ENCODE data around the gene CHST7.
A peak's percentile ranks its signal among the peaks of the same experiment; 100 is the strongest.
"Not testable (repeated sequence)": the region's sequence is repeated elsewhere in the genome, so short reads cannot be mapped to it uniquely, and the experiment has no call there.

The CHST7 gene, protein sequence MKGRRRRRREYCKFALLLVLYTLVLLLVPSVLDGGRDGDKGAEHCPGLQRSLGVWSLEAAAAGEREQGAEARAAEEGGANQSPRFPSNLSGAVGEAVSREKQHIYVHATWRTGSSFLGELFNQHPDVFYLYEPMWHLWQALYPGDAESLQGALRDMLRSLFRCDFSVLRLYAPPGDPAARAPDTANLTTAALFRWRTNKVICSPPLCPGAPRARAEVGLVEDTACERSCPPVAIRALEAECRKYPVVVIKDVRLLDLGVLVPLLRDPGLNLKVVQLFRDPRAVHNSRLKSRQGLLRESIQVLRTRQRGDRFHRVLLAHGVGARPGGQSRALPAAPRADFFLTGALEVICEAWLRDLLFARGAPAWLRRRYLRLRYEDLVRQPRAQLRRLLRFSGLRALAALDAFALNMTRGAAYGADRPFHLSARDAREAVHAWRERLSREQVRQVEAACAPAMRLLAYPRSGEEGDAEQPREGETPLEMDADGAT

DNA sequence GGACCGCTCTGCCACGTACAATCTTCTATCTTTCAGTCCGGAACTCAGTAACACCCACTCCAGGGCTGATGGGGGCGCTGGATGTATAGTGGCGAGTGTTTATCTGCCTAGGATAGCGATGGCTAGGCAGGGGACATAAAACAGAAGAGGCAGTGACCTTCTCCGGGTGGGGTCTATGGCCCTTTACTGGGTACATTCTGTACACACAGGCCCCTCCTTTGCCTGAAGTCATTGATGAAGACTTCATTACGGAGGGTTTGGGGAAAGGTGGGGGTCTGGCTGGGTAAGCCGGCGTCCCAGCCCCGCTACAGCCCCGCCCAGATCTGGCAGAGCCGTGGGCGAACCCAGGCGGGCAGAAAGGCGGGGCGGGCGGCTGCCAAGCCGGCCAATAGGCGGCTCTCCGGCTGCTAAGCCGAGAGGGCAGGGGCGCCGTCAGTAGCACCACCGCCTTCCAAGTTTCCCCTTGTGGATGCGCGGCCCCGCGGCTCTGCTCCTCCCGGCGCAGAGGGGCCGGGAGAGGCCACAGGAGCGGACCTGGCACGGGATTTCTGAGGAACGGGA is at the start of gene CHST7:
TSS of gene CHST7 (plus strand) at position 435 of the 561 bp plus-strand sequence. CDS start 167 bp downstream, outside the sequence.
- ATAC-seq (replicated peaks) (peak; percentile 53 to 71), DNase-seq (peak; percentile 29)
- Mint-ChIP-seq H3K4me3 (peak within 1 kb of the TSS; percentile 79 to 88), H3K9me3 (no peaks in the 10 kb centered on the region), H3K36me3 (peaks cover 0 to 4% of the 10 kb centered on the region in 2 donors), H3K4me1 (peaks cover 29 to 57% of the 10 kb centered on the region in 2 donors), H3K27ac (peak within 1 kb of the TSS; percentile 89), H3K27me3 (peaks cover 0 to 7% of the 10 kb centered on the region in 2 donors)

DNA sequence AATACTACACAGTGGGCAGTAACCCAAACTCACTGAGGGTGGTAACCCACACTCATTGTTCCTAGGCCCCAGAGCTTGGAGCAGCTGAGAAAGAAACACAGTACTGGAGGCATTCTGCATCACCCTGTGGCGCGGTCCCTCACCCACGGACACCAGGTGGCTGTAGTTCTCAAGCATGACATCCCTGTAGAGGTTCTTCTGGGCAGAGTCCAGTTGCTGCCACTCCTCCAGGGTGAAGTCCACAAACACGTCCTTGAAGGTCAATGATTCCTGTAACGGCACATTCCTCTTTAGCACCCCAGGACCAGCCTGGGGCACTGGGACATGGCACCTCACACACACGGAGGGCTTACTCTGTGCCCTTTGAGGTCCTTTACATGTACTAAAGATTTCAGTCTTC is 44.9 kb upstream of the CHST7 start:
- not testable (repeated sequence) for H3K4me1 Mint-ChIP-seq; DNase-seq; ATAC-seq (replicated peaks); H3K27ac Mint-ChIP-seq; H3K27me3 Mint-ChIP-seq; H3K36me3 Mint-ChIP-seq; H3K4me3 Mint-ChIP-seq; H3K9me3 Mint-ChIP-seq

DNA sequence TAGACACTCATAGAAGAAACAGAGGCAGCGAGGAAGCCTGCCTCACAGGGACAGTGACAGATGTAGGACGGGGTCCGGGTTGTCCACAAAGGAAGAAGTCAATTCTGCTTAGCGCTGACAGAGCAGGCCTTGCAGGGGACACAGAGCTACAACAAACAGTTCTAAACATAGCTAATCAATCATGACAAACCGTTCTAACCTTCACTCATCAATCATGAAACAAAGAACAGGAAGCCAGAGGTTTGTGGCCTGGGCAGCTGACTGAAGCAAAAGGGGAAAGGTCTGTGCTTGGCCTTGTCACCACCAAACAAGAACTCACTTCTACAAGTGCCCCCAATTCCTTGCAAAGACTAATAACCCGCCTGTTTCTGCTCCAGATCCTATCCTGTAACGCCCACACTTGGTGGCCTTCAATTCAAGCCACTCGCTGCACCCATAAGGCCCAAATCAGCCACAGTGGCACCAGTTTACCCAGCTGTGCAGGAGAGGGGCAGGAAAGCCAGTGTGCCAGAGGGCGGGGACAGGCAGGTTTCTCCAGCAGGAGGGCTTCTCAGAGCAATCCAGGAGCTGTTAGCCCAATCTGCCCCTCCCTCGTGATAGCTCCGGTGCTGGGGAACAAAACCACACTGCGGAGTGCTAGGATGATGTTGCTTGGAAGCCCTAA is 43.7 kb upstream of the CHST7 start:
- H3K9me3 Mint-ChIP-seq, H3K27me3 Mint-ChIP-seq, H3K4me3 Mint-ChIP-seq, H3K4me1 Mint-ChIP-seq, H3K36me3 Mint-ChIP-seq, DNase-seq, H3K27ac Mint-ChIP-seq: not testable (repeated sequence)
- peak; percentile 65 to 66 for ATAC-seq (replicated peaks)

DNA sequence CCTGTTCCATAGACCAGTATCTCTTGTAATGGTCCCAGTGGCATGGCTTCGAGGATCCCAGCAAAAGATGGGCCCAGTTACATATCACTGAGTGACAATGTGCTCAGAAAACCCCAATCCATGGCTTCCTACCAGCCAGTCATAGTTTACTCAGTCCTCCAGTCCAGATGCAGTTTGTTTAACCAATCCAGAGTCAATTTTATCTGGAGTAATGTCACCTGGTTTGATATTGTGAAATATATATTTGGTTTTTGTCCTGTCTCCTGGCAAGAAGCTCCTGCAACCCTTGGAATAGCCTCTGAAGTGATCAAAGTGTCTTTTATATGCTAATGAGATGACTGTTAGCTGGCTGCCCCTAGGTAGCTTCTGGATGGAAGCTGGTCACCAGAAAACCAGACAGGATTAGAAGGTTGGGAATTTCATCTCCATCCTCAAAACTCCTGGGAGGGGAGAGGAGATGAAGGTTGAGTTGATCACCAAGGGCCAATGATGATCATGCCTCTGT is 43.1 kb upstream of the CHST7 start:
- not testable (repeated sequence) for H3K4me1 Mint-ChIP-seq; DNase-seq; H3K27me3 Mint-ChIP-seq; H3K27ac Mint-ChIP-seq; H3K9me3 Mint-ChIP-seq; ATAC-seq (replicated peaks); H3K4me3 Mint-ChIP-seq; H3K36me3 Mint-ChIP-seq

DNA sequence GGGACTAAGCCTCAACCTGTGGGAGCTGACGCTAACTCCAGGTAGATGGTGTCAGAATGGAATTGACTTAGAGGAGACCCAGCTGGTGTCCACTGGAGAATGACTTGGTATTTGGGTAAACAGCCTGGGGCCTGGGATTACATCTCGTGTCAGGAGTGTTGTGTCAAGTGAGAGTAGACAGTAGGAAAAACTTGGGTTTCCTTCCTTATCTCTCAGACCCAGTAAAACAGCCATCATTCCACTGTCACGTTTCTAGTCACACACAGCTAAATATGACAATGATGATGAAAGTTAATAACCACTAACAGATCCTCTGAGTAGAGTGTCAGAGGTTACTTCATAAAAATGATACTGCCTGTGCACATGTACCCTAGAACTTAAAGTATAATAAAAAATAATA is 42.1 kb upstream of the CHST7 start:
- peaks cover 4 to 6% of the 10 kb centered on the region in 2 donors for H3K4me1 Mint-ChIP-seq
- H3K9me3 Mint-ChIP-seq, result no peaks in the 10 kb centered on the region
- no peak overlapping the region for H3K27ac Mint-ChIP-seq
- H3K4me3 Mint-ChIP-seq, result no peak overlapping the region
- ATAC-seq (replicated peaks) (no peak), DNase-seq (no peak)
- no peaks in the 10 kb centered on the region for H3K36me3 Mint-ChIP-seq
- H3K27me3 Mint-ChIP-seq, result no peaks in the 10 kb centered on the region

DNA sequence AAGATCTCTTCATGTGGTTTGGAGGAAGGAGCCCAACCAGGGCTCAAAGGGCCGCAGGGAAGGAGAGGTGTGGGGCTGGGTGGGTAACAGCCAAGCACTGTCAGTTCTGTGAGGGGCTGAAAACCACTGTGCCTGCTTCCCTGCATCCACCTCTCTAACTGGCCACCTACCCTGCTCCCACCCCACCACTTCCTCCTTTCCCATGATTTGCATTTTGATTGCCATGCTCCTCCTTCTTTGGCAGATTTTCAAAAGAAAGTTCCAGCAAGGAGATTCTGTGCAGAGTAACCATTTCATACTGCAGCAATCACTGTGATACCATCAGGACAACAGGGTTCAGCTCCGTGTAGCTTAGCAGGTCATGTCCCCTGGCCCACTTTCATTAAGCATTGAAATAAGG is 30.1 kb upstream of the CHST7 start:
- H3K27me3 Mint-ChIP-seq, result peaks cover 0 to under 1% of the 10 kb centered on the region in 2 donors
- no peaks in the 10 kb centered on the region for H3K9me3 Mint-ChIP-seq
- H3K4me3 Mint-ChIP-seq, result no peak overlapping the region

DNA sequence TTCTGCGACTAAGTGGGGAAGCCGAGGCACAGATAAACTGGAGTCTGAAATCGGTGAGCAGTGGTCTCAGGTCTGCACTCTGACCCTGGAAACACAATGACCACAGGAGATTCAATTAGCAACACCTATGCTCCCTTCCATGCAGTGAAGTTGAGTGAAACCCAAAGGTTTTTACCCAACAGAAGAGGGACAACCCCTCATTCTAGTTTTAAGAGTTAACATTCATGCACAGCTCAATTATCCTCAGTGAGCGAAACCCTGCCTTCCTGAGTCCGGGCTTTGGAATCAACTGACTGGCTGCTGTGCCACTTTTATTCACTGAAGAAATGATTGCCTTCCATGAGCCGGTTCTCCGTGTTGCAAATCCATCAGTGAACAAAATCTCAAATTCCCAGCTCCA is 29.0 kb upstream of the CHST7 start:
- DNase-seq, H3K27me3 Mint-ChIP-seq, H3K9me3 Mint-ChIP-seq: not testable (repeated sequence)
- H3K27ac Mint-ChIP-seq, result peak overlapping the region; percentile 98
- peaks cover 13 to 23% of the 10 kb centered on the region in 2 donors for H3K4me1 Mint-ChIP-seq
- peak overlapping the region; percentile 96 to 100 for H3K4me3 Mint-ChIP-seq
- ATAC-seq (replicated peaks), result peak; percentile 52 to 56
- H3K36me3 Mint-ChIP-seq, result peaks cover 3 to 10% of the 10 kb centered on the region in 2 donors

More for the DNA sequence above, 30.1 kb upstream of the CHST7 start:
- Mint-ChIP-seq H3K27ac (no peak overlapping the region), H3K4me1 (peaks cover 12 to 23% of the 10 kb centered on the region in 2 donors), H3K36me3 (peaks cover 0 to 4% of the 10 kb centered on the region in 2 donors)
- DNase-seq (no peak), ATAC-seq (replicated peaks) (no peak)

DNA sequence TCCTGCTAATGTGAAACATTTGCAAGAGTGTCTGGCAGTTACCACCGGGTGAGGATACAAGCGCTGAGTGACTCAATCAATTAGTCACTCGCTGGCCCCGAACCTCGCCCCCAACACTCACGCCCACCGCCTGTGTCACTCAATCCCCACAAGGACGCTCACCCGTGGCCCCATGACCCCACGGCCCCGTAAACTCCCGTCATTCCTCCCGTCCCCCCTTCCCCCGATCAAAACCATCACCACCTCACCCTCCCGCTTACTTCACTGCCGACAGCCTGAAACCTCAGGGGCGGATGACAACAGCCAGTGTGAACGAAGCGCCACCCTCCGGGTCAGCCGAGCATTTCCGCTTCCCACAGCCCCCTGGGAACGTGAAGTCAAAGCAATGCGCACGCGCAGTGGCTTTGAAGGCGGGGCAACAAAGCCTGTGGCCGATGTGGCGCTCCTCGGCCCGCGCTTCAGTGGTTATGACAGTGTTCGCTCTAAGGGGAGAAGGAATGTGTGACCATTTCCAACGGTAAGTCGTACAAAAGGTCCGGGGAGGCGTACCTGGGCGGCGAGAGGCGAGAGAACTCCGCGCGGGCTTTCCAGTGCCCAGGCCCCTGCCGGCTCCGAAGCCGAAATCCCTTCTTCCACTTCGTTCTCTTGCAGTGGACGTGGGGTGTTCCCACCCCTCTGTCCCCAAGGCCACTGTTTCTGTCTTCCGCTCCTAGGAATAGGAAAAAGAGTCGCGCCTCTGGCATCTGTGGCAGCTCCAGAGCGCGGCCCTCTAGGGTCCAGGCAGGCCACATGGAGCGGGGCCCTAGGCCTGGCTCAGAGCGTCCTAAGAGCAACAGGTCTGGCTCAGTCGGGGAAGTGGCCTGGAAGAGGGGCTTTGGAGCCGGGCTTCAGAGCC is 28.2 kb upstream of the CHST7 start, which contains the start of gene ZNF674:
TSS of gene ZNF674 (minus strand) at position 311 of the 895 bp plus-strand sequence. CDS start 3,334 bp downstream, outside the sequence.
- DNase-seq (peak; percentile 90), ATAC-seq (replicated peaks) (peak; percentile 85 to 89)
- Mint-ChIP-seq H3K4me1 (peaks cover 13 to 23% of the 10 kb centered on the region in 2 donors), H3K36me3 (peaks cover 4 to 8% of the 10 kb centered on the region in 2 donors), H3K4me3 (peak within 1 kb of the TSS; percentile 96 to 100), H3K9me3 (peaks cover 0 to 4% of the 10 kb centered on the region in 2 donors), H3K27me3 (no peaks in the 10 kb centered on the region), H3K27ac (peak within 1 kb of the TSS; percentile 98)

DNA sequence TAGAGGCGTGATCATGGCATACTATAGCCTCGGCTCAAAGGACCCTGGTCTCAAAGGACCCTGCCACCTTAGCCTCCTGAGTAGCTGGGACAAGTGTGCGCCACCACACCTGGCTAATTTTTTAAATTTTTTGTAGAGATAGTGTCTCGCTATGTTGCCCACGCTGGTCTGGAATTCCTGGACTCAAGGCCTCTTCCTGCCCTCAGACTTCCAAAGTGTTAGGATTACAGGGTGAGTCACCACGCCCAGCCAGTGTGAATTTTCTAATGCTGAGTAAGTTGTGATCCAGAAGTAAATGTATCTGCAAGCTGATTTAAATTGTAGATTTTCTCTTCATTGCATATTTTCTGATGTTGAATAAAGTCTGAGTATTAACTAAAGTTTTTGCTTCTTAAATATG is 25.7 kb upstream of the CHST7 start:
- H3K27me3 Mint-ChIP-seq, result no peaks in the 10 kb centered on the region
- ATAC-seq (replicated peaks), result no peak
- peaks cover 5 to 11% of the 10 kb centered on the region in 2 donors for H3K36me3 Mint-ChIP-seq
- H3K4me3 Mint-ChIP-seq, result no peak overlapping the region
- peaks cover 0 to 4% of the 10 kb centered on the region in 2 donors for H3K9me3 Mint-ChIP-seq
- H3K4me1 Mint-ChIP-seq, result peaks cover 13 to 23% of the 10 kb centered on the region in 2 donors
- no peak overlapping the region for H3K27ac Mint-ChIP-seq
- no peak for DNase-seq

DNA sequence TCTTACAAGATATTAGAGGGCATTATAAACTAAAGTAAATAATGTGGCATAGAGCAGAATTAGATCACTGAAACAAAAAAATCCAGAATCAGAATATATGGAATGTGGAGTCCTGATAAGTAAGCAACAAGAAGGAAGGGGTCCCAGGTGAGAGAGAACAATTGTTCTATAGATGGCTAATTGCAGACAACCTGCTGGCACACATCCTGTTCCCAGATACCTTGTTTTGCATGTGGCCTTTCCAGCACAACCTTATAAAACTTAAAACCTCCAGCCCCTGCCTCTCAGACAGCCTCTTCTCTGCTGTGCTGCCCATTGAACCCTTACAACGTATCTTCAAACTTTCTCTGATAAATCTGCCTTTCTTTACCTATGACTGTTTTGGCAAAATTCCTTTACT is 23.7 kb upstream of the CHST7 start:
- ATAC-seq (replicated peaks) (no peak), DNase-seq (no peak)
- Mint-ChIP-seq H3K27me3 (no peaks in the 10 kb centered on the region), H3K27ac (no peak overlapping the region), H3K36me3 (peaks cover 7 to 11% of the 10 kb centered on the region in 2 donors), H3K4me1 (peaks cover 6 to 7% of the 10 kb centered on the region in 2 donors), H3K9me3 (peaks cover 0 to 4% of the 10 kb centered on the region in 2 donors), H3K4me3 (no peak overlapping the region)

DNA sequence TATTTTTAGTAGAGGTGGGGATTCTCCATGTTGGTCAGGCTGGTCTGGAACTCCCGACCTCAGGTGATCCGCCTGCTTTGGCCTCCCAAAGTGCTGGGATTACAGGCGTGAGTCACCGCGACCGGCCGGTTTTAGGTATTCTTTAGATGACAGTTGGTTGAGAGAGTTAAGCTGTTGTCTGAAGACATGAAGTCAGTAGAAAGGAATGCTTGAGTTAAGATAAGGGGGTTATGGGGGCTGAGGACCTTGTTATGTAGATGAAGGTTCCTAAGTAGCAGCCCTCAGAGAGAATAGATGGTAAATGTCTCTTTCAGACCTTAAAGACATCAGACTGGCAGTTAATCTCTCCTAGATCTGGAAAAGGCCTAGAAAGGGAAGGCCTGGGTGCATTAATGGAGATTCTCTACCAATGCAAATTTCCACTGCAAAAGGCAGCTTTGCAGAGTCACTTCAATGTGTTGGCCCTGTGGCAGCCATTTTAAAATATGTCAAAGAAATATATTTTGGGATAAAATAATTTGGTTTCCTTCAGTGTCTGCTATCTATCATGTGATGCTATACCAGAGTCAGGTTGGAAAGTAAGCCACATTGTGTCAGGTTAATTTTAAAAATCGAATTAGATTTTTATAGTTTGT is 22.0 kb upstream of the CHST7 start:
- H3K27ac Mint-ChIP-seq, result no peak overlapping the region
- H3K4me1 Mint-ChIP-seq, result peaks cover 2 to 3% of the 10 kb centered on the region in 2 donors
- ATAC-seq (replicated peaks) (no peak), DNase-seq (no peak)
- H3K9me3 Mint-ChIP-seq, result peaks cover 0 to 4% of the 10 kb centered on the region in 2 donors
- peaks cover 7 to 11% of the 10 kb centered on the region in 2 donors for H3K36me3 Mint-ChIP-seq
- no peak overlapping the region for H3K4me3 Mint-ChIP-seq
- no peaks in the 10 kb centered on the region for H3K27me3 Mint-ChIP-seq

DNA sequence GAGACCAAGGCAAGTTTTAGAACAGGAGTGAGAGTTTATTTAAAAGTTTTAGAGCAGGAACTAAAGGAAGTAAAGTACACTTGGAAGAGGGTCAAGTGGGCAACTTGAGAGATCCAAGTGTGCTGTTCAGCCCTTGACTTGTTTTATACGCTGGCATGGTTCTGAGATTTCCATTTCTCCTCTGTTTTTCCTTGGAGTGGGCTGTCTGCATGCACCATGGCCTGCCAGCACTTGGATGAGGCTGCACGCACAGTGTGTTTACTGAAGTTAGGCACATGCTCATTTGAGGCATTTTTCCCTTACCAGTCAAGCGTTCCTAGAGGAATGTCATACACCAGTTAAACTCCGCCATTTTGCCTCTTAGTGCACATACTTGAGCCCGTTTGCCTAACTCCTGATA is 19.6 kb upstream of the CHST7 start:
- no peak overlapping the region for H3K4me3 Mint-ChIP-seq
- DNase-seq (no peak), ATAC-seq (replicated peaks) (no peak)
- H3K27ac Mint-ChIP-seq, result no peak overlapping the region
- peaks cover 8% of the 10 kb centered on the region in 2 donors for H3K27me3 Mint-ChIP-seq
- H3K36me3 Mint-ChIP-seq, result peaks cover 5 to 9% of the 10 kb centered on the region in 2 donors
- H3K9me3 Mint-ChIP-seq, result peaks cover 0 to 1% of the 10 kb centered on the region in 2 donors
- H3K4me1 Mint-ChIP-seq, result peaks cover 0 to under 1% of the 10 kb centered on the region in 2 donors

DNA sequence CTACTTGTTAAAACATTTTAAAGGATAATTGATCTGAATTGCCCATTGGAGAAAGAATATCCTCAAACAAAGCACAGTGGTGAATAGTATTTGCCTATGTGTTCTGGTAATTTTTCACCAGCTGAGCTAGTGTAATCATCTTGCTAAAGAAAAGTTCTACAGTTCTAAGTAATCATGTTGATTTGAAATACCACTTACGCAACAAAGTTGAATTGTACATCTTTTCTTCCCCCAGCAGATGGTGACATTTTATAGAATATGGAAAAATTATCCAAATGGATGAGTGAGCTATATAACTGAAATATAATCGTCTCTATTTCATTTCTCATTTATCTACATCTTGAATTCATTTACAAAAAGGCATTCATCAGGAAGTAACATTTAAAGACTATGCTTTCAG is 18.6 kb upstream of the CHST7 start:
- no peaks in the 10 kb centered on the region for H3K4me1 Mint-ChIP-seq
- H3K4me3 Mint-ChIP-seq, result no peak overlapping the region
- H3K27ac Mint-ChIP-seq, result no peak overlapping the region
- H3K27me3 Mint-ChIP-seq, result peaks cover 8% of the 10 kb centered on the region in 2 donors
- DNase-seq, result no peak
- ATAC-seq (replicated peaks), result no peak
- peaks cover 4 to 10% of the 10 kb centered on the region in 2 donors for H3K36me3 Mint-ChIP-seq
- H3K9me3 Mint-ChIP-seq, result no peaks in the 10 kb centered on the region
